ENCODE results near the gene CIZ1.

Gene CIZ1

DNA sequence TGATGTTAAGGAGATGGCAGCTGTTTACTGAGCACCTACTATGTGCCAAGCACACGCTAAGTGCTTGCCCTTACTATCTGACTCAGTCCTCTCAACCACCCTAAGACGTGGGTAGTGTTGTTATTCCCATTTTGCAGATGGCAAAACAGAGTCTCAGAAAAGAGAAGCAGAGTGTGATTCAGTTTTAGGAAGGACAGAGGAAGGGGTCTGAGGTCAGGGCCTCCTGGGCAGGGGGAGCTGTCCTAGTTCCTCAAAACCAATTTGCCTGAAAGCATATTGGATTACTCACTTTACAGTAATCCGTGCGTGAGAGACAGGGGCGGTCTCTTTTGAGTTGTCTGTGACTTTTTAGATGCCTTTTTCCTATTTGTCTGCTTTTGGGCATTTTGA lies 35.0 kb upstream of the CIZ1 start:
- H3K4me3 ChIP-seq (ENCODE audit: low read depth, low read length), result no peak overlapping the region
- DNase-seq (ENCODE audit: low read depth), result peak; percentile 82
- no peak for TF ChIP-seq POLR2A (IDR thresholded peaks at IDR 0.05; ENCODE audit: extremely low read depth, insufficient read length)
- TF ChIP-seq, protein P1, sequence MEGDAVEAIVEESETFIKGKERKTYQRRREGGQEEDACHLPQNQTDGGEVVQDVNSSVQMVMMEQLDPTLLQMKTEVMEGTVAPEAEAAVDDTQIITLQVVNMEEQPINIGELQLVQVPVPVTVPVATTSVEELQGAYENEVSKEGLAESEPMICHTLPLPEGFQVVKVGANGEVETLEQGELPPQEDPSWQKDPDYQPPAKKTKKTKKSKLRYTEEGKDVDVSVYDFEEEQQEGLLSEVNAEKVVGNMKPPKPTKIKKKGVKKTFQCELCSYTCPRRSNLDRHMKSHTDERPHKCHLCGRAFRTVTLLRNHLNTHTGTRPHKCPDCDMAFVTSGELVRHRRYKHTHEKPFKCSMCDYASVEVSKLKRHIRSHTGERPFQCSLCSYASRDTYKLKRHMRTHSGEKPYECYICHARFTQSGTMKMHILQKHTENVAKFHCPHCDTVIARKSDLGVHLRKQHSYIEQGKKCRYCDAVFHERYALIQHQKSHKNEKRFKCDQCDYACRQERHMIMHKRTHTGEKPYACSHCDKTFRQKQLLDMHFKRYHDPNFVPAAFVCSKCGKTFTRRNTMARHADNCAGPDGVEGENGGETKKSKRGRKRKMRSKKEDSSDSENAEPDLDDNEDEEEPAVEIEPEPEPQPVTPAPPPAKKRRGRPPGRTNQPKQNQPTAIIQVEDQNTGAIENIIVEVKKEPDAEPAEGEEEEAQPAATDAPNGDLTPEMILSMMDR (IDR thresholded peaks at IDR 0.05; ENCODE audit: low read depth, low read length), result no peak
- no peak for TF ChIP-seq MYC (IDR thresholded peaks at IDR 0.05; ENCODE audit: low read depth, low read length)
- TF ChIP-seq, protein P2, sequence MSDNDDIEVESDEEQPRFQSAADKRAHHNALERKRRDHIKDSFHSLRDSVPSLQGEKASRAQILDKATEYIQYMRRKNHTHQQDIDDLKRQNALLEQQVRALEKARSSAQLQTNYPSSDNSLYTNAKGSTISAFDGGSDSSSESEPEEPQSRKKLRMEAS (IDR thresholded peaks at IDR 0.05; ENCODE audit: low read depth, low read length), result no peak

DNA sequence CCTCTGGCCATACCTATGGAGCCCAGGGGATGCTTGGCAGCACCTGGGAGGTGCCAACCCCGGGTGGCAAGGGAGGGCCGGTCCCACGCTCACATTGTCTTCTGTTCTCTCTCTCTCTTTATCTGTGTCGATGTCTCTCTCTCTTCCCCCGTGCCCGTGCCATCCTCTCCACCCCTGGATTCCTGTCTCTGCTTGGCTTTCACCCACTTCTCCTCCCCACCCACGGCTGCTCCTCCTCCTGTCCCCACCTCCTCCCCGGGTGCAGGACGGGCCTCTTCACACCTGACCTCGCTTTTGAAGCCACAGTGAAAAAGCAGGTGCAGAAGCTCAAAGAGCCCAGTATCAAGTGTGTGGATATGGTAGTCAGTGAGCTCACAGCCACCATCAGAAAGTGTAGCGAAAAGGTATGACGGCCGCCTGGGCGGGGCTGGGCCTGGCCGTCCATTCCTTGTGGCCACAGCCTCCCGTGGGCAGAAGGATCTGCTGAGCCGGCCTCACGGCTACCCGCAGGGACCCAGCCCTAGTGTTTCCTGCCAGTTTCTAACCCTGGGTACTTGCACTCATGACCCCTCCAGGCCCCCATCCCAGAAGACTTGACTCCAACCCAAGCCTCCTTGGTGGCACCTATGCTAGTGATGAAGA lies 34.5 kb upstream of the CIZ1 start:
- DNase-seq (ENCODE audit: low read depth), result no peak
- H3K4me3 ChIP-seq (ENCODE audit: low read depth, low read length), result no peak overlapping the region
- TF ChIP-seq, protein P2 (IDR thresholded peaks at IDR 0.05; ENCODE audit: low read depth, low read length), result no peak
- TF ChIP-seq POLR2A (IDR thresholded peaks at IDR 0.05; ENCODE audit: extremely low read depth, insufficient read length) (no peak), MYC (IDR thresholded peaks at IDR 0.05; ENCODE audit: low read depth, low read length) (no peak)
- TF ChIP-seq, protein P1 (IDR thresholded peaks at IDR 0.05; ENCODE audit: low read depth, low read length), result no peak

DNA sequence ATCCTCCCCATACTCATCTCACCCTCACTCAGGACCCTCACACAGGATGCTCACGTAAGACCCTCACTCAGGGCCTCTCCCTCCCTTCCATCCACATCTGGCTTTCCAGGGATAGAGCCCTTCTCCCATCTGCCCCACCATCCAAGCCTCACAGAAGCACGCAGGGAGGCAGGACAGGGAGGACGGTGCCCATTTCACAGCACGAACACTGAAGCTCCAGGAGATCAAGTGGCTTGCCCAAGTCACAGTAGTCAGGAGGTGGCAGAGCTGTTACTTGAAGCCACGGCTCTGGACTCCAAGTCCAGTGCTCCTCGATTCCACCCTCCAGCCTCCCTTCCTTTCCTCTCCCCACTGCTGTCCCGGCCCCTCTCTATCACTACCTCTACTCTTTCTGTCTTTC lies 33.5 kb upstream of the CIZ1 start:
- TF ChIP-seq POLR2A (IDR thresholded peaks at IDR 0.05; ENCODE audit: extremely low read depth, insufficient read length) (no peak), MYC (IDR thresholded peaks at IDR 0.05; ENCODE audit: low read depth, low read length) (no peak)
- TF ChIP-seq, protein P2 (IDR thresholded peaks at IDR 0.05; ENCODE audit: low read depth, low read length), result no peak
- TF ChIP-seq, protein P1 (IDR thresholded peaks at IDR 0.05; ENCODE audit: low read depth, low read length), result no peak
- no peak for DNase-seq (ENCODE audit: low read depth)
- no peak overlapping the region for H3K4me3 ChIP-seq (ENCODE audit: low read depth, low read length)

DNA sequence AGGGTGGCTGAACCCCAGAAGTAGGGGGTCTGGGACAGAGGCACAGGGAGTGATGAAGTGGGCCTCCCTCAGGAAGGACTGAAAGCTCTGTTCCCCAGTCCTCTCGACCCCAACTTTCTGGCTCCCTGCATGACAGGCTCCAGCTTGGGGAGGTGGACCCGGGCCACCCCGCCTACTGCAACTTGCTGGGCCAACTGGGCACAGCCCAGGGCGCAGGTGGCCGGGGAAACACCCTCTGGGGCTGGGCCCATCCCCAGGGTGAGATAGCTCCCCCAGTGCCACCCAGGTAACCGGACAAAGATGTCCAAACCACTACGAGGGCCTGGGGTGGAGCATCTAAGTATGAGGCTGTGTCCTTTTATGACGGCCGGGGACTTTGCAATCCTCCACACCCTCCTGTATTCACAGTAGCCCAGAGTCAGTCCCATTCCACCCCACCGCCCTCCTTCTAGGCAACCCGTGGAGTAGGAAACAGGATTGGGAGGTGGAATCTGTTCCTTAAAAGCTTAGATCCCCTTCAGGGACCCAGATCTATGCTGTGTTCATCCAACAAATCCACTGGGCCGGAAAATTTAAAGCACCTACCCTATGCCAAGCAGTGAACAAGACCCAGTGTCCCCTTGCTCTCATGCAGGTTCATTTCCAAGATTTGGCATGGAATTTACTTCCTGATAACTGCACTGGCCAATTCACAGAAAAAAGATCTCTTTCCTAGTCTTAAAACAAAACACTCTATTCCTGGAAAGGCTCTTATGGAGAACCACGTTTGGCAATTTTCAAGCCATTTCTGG lies 31.7 kb upstream of the CIZ1 start:
- no peak overlapping the region for H3K4me3 ChIP-seq (ENCODE audit: low read depth, low read length)
- no peak for DNase-seq (ENCODE audit: low read depth)
- TF ChIP-seq, protein P1 (IDR thresholded peaks at IDR 0.05; ENCODE audit: low read depth, low read length), result no peak
- no peak for TF ChIP-seq MYC (IDR thresholded peaks at IDR 0.05; ENCODE audit: low read depth, low read length)
- TF ChIP-seq, protein P2 (IDR thresholded peaks at IDR 0.05; ENCODE audit: low read depth, low read length), result no peak
- TF ChIP-seq POLR2A (IDR thresholded peaks at IDR 0.05; ENCODE audit: extremely low read depth, insufficient read length), result no peak

DNA sequence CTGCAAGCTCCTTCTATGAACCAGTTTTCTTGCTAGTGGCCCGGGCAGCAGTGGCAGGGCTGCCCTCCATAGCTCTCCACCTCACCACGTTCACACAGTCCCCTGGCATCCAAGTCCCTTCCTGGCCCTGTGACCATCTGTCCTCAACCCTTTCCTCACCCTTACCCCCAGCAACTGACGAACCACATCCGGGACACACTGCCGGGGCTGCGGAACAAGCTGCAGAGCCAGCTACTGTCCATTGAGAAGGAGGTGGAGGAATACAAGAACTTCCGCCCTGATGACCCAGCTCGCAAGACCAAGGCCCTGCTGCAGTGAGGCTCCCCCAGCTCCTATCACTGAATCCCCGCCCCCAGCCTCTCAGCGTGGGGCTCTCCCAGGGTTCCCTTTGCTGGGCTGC lies 30.7 kb upstream of the CIZ1 start:
- TF ChIP-seq POLR2A (IDR thresholded peaks at IDR 0.05; ENCODE audit: extremely low read depth, insufficient read length) (no peak), MYC (IDR thresholded peaks at IDR 0.05; ENCODE audit: low read depth, low read length) (no peak)
- TF ChIP-seq, protein P2 (IDR thresholded peaks at IDR 0.05; ENCODE audit: low read depth, low read length), result no peak
- TF ChIP-seq, protein P1 (IDR thresholded peaks at IDR 0.05; ENCODE audit: low read depth, low read length), result no peak
- no peak overlapping the region for H3K4me3 ChIP-seq (ENCODE audit: low read depth, low read length)
- no peak for DNase-seq (ENCODE audit: low read depth)

Data from NB4 (cell line).